NB4 (cell line): ENCODE data around the gene MICAL3.

Source experiments
- MYC ChIP-seq: IDR thresholded peaks from 2 replicates; pipeline ENCODE4 v1.6.1; 2011; ENCODE audit warnings: low read depth, low read length
- POLR2A ChIP-seq: IDR thresholded peaks from 2 replicates; pipeline ENCODE4 v1.6.1; 2011; ENCODE audit warnings: mild to moderate bottlenecking; ENCODE audit not compliant: insufficient read length; ENCODE audit errors: extremely low read depth
- TF ChIP-seq, protein P1 (sequence below): IDR thresholded peaks from one replicate; pipeline ENCODE4 v1.5.1; 2012; ENCODE audit warnings: low read depth, low read length

DNA sequence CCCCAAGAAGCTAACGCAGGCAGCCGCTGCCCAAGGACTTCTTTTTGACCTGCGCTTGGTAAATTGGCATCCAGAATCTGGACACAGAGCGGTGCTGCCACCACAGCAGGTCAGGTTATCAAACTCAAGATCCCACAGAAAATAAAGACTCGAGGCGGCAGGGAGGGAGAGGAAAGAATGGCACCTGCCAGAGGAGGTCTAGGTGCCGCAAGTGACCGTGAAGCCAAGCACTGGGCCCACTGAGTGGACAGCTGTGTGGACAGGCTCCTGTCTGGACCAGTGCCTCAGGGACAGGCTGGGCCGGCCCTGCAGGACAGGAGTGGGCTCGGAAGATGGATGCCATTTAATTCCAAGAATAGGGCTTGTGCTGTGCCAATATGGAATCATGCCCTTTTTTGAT, 277.4 kb downstream of the MICAL3 start:
- TF ChIP-seq, protein P1, sequence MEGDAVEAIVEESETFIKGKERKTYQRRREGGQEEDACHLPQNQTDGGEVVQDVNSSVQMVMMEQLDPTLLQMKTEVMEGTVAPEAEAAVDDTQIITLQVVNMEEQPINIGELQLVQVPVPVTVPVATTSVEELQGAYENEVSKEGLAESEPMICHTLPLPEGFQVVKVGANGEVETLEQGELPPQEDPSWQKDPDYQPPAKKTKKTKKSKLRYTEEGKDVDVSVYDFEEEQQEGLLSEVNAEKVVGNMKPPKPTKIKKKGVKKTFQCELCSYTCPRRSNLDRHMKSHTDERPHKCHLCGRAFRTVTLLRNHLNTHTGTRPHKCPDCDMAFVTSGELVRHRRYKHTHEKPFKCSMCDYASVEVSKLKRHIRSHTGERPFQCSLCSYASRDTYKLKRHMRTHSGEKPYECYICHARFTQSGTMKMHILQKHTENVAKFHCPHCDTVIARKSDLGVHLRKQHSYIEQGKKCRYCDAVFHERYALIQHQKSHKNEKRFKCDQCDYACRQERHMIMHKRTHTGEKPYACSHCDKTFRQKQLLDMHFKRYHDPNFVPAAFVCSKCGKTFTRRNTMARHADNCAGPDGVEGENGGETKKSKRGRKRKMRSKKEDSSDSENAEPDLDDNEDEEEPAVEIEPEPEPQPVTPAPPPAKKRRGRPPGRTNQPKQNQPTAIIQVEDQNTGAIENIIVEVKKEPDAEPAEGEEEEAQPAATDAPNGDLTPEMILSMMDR = no peak
- no peak for TF ChIP-seq POLR2A
- no peak for TF ChIP-seq MYC
